GM13976 (cell line): ENCODE data around the gene LRRC57.

Source experiments
- DNase-seq: peaks from one replicate; pipeline ENCODE4 v3.0.0; 2012; ENCODE audit warnings: low spot score
- in situ Hi-C: fragments of 300-500 bp; cut with MboI; formaldehyde crosslinking; loops from one replicate; pipeline ENCODE4 v1.12.0; 2022; ENCODE audit warnings: low sequenced_read_pairs, mixed read lengths, inconsistent platforms; ENCODE audit not compliant: unreplicated experiment
- TF ChIP-seq, protein P1 (sequence below): IDR thresholded peaks from 2 replicates; pipeline ENCODE4 v1.5.1; 2012; ENCODE audit warnings: borderline replicate concordance, mild to moderate bottlenecking; ENCODE audit not compliant: insufficient read depth; ENCODE audit errors: extremely low read depth, missing control alignments, control extremely low read depth

LRRC57 gene

DNA sequence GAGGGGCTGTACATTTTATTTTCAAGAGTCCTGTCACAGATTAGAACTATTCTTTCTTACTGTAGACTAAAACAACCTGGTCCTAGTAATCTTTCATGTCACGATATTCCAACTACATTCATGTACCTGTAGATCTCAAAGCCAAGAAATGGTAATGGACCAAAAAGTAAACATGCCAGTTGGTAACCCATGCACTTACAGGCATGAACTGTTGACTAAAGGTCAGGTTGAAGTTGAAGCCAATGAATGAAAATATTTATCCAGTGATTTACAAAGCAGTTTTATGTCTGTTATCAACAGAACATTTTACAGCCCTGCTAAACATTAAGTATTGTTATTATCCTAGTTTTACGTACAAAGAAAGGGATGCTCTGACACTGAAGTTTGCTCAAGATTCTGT lies 25.3 kb downstream of the LRRC57 start:
- in situ Hi-C loops, result no loop called here
- TF ChIP-seq, protein P1, sequence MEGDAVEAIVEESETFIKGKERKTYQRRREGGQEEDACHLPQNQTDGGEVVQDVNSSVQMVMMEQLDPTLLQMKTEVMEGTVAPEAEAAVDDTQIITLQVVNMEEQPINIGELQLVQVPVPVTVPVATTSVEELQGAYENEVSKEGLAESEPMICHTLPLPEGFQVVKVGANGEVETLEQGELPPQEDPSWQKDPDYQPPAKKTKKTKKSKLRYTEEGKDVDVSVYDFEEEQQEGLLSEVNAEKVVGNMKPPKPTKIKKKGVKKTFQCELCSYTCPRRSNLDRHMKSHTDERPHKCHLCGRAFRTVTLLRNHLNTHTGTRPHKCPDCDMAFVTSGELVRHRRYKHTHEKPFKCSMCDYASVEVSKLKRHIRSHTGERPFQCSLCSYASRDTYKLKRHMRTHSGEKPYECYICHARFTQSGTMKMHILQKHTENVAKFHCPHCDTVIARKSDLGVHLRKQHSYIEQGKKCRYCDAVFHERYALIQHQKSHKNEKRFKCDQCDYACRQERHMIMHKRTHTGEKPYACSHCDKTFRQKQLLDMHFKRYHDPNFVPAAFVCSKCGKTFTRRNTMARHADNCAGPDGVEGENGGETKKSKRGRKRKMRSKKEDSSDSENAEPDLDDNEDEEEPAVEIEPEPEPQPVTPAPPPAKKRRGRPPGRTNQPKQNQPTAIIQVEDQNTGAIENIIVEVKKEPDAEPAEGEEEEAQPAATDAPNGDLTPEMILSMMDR, result no peak
- no peak for DNase-seq

GRCh38 chr15:42511007-42511391 lies 37.6 kb downstream of the LRRC57 start:
- no peak for DNase-seq
- in situ Hi-C loops, result no loop called here
- TF ChIP-seq, protein P1, result no peak

- no peak for DNase-seq
- in situ Hi-C loops, result no loop called here
- TF ChIP-seq, protein P1, result no peak
Observed at GRCh38 chr15:42510258-42511006, 38.2 kb downstream of the LRRC57 start.

- TF ChIP-seq, protein P1, result no peak
- in situ Hi-C loops, result no loop called here
- no peak for DNase-seq
Observed at GRCh38 chr15:42508263-42508690, 40.3 kb downstream of the LRRC57 start.

DNA sequence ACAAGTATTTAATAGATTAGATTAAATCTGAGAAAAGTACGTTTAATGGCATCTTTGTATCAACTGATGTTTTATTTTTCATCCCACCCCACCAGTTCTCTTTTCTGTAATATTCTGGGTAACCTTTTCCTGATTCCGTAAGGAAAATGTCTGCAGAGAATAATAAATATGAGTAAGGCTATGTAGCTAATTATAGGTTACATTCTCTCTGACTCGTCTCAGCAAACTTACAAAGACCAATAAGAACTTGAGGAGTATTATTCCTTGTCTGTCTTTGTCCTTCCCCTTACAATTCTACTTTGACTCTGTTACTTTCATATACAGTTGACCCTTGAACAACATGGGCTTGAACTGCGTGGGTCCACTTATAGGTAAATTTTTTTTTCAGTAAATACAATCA lies 41.1 kb downstream of the LRRC57 start:
- TF ChIP-seq, protein P1, result no peak
- in situ Hi-C loops, result no loop called here

GRCh38 chr15:42504631-42505030 lies 44.0 kb downstream of the LRRC57 start:
- in situ Hi-C loops, result no loop called here
- no peak for DNase-seq
- TF ChIP-seq, protein P1, result no peak

More for the DNA sequence above, 41.1 kb downstream of the LRRC57 start:
- no peak for DNase-seq
